Pancreas (tissue), 10 donors: ENCODE results near the gene HPRT1. TPM values are rescaled to one million over a fixed set of nuclear protein-coding genes. Genes with fewer than 3 reads are reported as not detected.
"Not testable (repeated sequence)": the region's sequence is repeated elsewhere in the genome, so short reads cannot be mapped to it uniquely, and the experiment has no call there.

Source experiments
- ATAC-seq, 4 donors: fragments of 200-7000 bp; cut with Tn5 transposase; one replicate each; pipeline versions ENCODE4 v1.8.0 to v1.9.1; 2020; ENCODE audit warnings: mild to moderate bottlenecking in 4 of 4, moderate library complexity in 4 of 4
- DNase-seq, 6 donors: peaks; one replicate each; pipeline ENCODE4 v3.0.0-alpha.2; 2020
- FAIRE-seq: peaks from 2 replicates; lab custom pipeline; 2012; peaks lifted over from hg19 to GRCh38; lab: Jason Lieb, UNC
- H3K27ac ChIP-seq, 4 donors: fragments of 200-600 bp; sonication (generic); 1 replicate in 3 of 4; 2 replicates in 1 of 4; pipeline versions ENCODE4 v1.5.0 to v1.8.0; 2020
- H3K27me3 ChIP-seq, 4 donors: fragments of 200-600 bp; one replicate each; pipeline ENCODE4 v1.8.0; 2021
- H3K36me3 ChIP-seq, 3 donors: fragments of 200-600 bp; sonication (generic) in 1 of 3; one replicate each; pipeline versions ENCODE4 v1.5.0 to v1.8.0; 2020 to 2021
- H3K4me1 ChIP-seq, 3 donors: fragments of 200-600 bp; one replicate each; pipeline ENCODE4 v1.8.0; 2021
- H3K4me3 ChIP-seq, 4 donors: fragments of 200-600 bp; sonication (generic) in 2 of 4; one replicate each; pipeline versions ENCODE4 v1.5.0 to v1.8.0; 2020 to 2021
- H3K9me3 ChIP-seq, 4 donors: fragments of 200-600 bp; one replicate each; pipeline ENCODE4 v1.8.0; 2021
- WGBS, 2 donors: extraction: QIAGEN DNeasy Blood & Tissue Kit; methylation state at CpG; one replicate each; pipeline ENCODE4 v1.1.7; 2013; 5-methylcytosine and 5-hydroxymethylcytosine counted together
- intact Hi-C, 3 donors: fragments of 100-400 bp; cut with DNase I; formaldehyde crosslinking; loops; one replicate each; pipeline versions ENCODE4 v1.11.1 to v1.14.2; 2022
- polyA plus RNA-seq, 2 donors: library from polyadenylated mRNA; stranded (reverse); fragments of 200-250 nt; gene quantifications; one replicate each; pipeline ENCODE4 v1.2.3, GENCODE V29; 2013
- total RNA-seq, 6 donors: library from RNA; stranded (reverse); fragmentation: NEBNext Ultra II Directional in 4 of 6; extraction: Animal tissue kit (Norgen Biotek cat#: 25700) in 4 of 6; gene quantifications; one replicate each; pipeline versions ENCODE4 v1.2.1 to v1.2.4, GENCODE V29; 2021 to 2023
- TF ChIP-seq, protein P1 (sequence below), 4 donors: fragments of 200-600 bp; sonication (generic) in 3 of 4; IDR thresholded peaks; one replicate each; pipeline versions ENCODE4 v1.5.0 to v1.8.0; 2021; ENCODE audit warnings: antibody characterized with exemption in 4 of 4
- donor health status: healthy with polysubstance abuse.
- donor health status: DM: no; HTN: no; CAD: no; lungs with moderate emphysema.
- donor health status: DM: no; HTN: no; CAD: no.
- donor health status: control.
- donor health status: control.
- donor health status: Bipolar disorder and iron deficiency.
- donor health status: DM: yes; HTN: yes; CAD: no.
- donor health status: DM: no; HTN: no; CAD: no.
- donor health status: DM: no; HTN: no; CAD: no.
- donor health status: DM: yes; HTN: yes; CAD: no.

The HPRT1 gene
- total and polyA plus RNA-seq, 8 donors = 10.7 to 33.3 (median 20.3) TPM

DNA sequence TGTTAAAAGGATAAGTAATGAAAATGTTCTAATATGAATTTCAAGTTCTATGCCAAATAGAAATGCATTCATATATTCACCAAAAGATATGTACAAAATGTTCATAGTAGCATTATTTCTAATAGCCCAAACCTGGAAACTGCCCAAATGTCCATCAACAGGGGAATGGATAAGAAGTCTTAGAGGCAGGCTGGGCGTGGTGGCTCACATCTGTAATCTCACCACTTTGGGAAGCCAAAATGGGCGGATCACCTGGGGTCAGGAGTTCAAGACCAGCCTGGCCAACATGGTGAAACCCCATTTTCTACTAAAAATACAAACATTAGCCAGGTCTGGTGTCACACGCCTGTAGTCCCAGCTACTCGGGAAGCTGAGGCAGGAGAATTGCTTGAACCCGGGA is 2.3 kb upstream of the HPRT1 start:
- intact Hi-C loops = no loop called here
- DNase-seq (no peak), ATAC-seq (no peak), FAIRE-seq (no peak)
- 64 to 72% methylated on average over 5 of the region's 5 CpGs for WGBS, 2 donors
- H3K9me3 ChIP-seq = no peaks in the 10 kb centered on the region
- H3K27me3 ChIP-seq = no peaks in the 10 kb centered on the region
- no peak overlapping the region for H3K27ac ChIP-seq
- no peaks in the 10 kb centered on the region for H3K36me3 ChIP-seq
- H3K4me1 ChIP-seq = peaks cover 0 to under 1% (median 0%) of the 10 kb centered on the region in 3 donors
- TF ChIP-seq, protein P1, sequence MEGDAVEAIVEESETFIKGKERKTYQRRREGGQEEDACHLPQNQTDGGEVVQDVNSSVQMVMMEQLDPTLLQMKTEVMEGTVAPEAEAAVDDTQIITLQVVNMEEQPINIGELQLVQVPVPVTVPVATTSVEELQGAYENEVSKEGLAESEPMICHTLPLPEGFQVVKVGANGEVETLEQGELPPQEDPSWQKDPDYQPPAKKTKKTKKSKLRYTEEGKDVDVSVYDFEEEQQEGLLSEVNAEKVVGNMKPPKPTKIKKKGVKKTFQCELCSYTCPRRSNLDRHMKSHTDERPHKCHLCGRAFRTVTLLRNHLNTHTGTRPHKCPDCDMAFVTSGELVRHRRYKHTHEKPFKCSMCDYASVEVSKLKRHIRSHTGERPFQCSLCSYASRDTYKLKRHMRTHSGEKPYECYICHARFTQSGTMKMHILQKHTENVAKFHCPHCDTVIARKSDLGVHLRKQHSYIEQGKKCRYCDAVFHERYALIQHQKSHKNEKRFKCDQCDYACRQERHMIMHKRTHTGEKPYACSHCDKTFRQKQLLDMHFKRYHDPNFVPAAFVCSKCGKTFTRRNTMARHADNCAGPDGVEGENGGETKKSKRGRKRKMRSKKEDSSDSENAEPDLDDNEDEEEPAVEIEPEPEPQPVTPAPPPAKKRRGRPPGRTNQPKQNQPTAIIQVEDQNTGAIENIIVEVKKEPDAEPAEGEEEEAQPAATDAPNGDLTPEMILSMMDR (IDR thresholded peaks at IDR 0.05) = no peak
- H3K4me3 ChIP-seq = no peak overlapping the region

DNA sequence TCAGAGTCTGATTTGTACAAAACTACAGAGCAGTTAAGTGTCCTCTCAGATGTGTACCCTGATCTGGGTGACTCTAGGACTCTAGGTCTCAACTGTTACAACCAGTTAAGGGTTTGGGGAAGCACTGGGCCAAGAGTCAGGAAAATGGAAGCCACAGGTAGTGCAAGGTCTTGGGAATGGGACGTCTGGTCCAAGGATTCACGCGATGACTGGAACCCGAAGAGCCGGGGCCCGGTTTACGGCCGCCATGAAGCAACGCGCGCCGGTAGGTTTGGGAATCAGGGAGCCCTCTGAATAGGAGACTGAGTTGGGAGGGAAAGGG is 321 bp upstream of the HPRT1 start:
- Histone ChIP-seq H3K27me3 (no peaks in the 10 kb centered on the region), H3K4me3 (peak overlapping the region in 3 of 4 donors; percentile 40 to 68 (median 57)), H3K36me3 (no peaks in the 10 kb centered on the region), H3K27ac (peak overlapping the region in 2 of 4 donors; percentile 77 to 82), H3K4me1 (peaks cover 0 to 7% (median 5%) of the 10 kb centered on the region in 3 donors), H3K9me3 (no peaks in the 10 kb centered on the region)
- WGBS, 2 donors = 1 to 30% methylated on average over 12 of the region's 12 CpGs
- FAIRE-seq (no peak), DNase-seq (no peak), ATAC-seq (peak; percentile 14 to 45 (median 42))
- intact Hi-C loops = no loop called here
- TF ChIP-seq, protein P1 (IDR thresholded peaks at IDR 0.05) = no peak

DNA sequence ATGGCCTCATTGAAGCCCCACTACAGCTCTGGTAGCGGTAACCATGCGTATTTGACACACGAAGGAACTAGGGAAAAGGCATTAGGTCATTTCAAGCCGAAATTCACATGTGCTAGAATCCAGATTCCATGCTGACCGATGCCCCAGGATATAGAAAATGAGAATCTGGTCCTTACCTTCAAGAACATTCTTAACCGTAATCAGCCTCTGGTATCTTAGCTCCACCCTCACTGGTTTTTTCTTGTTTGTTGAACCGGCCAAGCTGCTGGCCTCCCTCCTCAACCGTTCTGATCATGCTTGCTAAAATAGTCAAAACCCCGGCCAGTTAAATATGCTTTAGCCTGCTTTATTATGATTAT is 876 bp downstream of the HPRT1 start:
- H3K4me1 ChIP-seq = peaks cover 0 to 7% (median 5%) of the 10 kb centered on the region in 3 donors
- intact Hi-C loops = no loop called here
- DNase-seq (no peak), FAIRE-seq (no peak), ATAC-seq (peak in 3 of 4 donors; percentile 14 to 54 (median 32))
- TF ChIP-seq, protein P1 (IDR thresholded peaks at IDR 0.05) = no peak
- no peaks in the 10 kb centered on the region for H3K9me3 ChIP-seq
- no peaks in the 10 kb centered on the region for H3K27me3 ChIP-seq
- peak overlapping the region; percentile 40 to 68 (median 50) for H3K4me3 ChIP-seq
- 5 to 38% methylated on average over 9 of the region's 9 CpGs for WGBS, 2 donors
- H3K36me3 ChIP-seq = no peaks in the 10 kb centered on the region
- H3K27ac ChIP-seq = peak overlapping the region in 2 of 4 donors; percentile 77 to 82

DNA sequence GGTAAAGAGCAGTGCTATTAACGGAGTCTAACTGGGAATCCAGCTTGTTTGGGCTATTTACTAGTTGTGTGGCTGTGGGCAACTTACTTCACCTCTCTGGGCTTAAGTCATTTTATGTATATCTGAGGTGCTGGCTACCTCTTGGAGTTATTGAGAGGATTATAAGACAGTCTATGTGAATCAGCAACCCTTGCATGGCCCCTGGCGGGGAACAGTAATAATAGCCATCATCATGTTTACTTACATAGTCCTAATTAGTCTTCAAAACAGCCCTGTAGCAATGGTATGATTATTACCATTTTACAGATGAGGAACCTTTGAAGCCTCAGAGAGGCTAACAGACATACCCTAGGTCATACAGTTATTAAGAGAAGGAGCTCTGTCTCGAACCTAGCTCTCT is 1.5 kb downstream of the HPRT1 start:
- H3K4me3 ChIP-seq = no peak overlapping the region
- TF ChIP-seq, protein P1 (IDR thresholded peaks at IDR 0.05) = no peak
- no peaks in the 10 kb centered on the region for H3K27me3 ChIP-seq
- FAIRE-seq (no peak), ATAC-seq (no peak), DNase-seq (no peak)
- H3K9me3 ChIP-seq = no peaks in the 10 kb centered on the region
- intact Hi-C loops = no loop called here
- WGBS, 2 donors = 64 to 81% methylated on average over 3 of the region's 3 CpGs
- peaks cover 0 to 7% (median 5%) of the 10 kb centered on the region in 3 donors for H3K4me1 ChIP-seq
- H3K27ac ChIP-seq = peak overlapping the region in 1 of 4 donors; percentile 82
- no peaks in the 10 kb centered on the region for H3K36me3 ChIP-seq

DNA sequence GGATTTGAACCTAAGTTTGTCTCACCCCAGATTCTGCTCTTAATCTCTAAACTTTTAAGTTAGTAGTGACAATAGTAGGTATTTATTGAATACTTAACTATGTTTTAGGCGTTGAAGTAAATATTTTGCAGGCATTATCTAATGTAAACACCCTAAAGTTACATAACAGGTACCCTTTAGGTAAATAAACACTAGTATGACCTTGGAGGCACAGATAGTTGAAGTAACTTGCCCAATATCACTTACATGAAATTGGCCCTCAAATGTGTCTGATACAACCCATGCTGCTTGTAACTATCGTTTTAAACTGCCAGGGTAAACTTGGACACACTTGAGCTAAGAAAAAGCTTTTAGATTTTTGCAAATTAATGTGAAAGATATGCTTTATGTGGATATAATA is 3.0 kb downstream of the HPRT1 start:
- H3K4me3 ChIP-seq = no peak overlapping the region
- DNase-seq (no peak), FAIRE-seq (no peak), ATAC-seq (peak in 2 of 4 donors; percentile 24 to 48)
- H3K27me3 ChIP-seq = no peaks in the 10 kb centered on the region
- WGBS, 2 donors = 10 to 14% methylated on average over 2 of the region's 2 CpGs
- H3K9me3 ChIP-seq = no peaks in the 10 kb centered on the region
- TF ChIP-seq, protein P1 (IDR thresholded peaks at IDR 0.05) = no peak
- peaks cover 0 to 7% (median 5%) of the 10 kb centered on the region in 3 donors for H3K4me1 ChIP-seq
- H3K27ac ChIP-seq = peak overlapping the region in 2 of 4 donors; percentile 20 to 65
- intact Hi-C loops = no loop called here
- H3K36me3 ChIP-seq = no peaks in the 10 kb centered on the region

DNA sequence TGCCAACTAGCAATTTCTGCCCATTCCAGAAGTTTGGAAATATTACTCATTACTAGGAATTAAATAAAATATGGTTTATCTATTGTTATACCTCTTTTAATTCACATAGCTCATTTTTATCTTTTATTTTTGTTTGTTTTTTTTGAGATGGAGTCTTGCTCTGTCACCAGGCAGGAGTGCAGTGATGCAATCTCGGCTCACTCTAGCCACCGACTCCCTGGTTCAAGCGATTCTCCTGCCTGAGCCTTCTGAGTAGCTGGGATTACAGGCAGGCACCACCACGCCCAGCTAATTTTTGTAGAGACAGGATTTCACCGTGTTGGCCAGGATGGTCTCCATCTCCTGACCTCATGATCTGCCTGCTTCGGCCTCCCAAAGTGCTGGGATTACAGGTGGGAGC is 4.5 kb downstream of the HPRT1 start:
- DNase-seq, FAIRE-seq, intact Hi-C loops, H3K4me1 ChIP-seq, H3K27me3 ChIP-seq, H3K4me3 ChIP-seq, H3K9me3 ChIP-seq, ATAC-seq, H3K36me3 ChIP-seq: not testable (repeated sequence)
- H3K27ac ChIP-seq = peak overlapping the region in 1 of 4 donors; percentile 65
- WGBS, 2 donors = 73 to 76% methylated on average over 6 of the region's 6 CpGs
